Ovary (tissue), 9 donors: ENCODE data around the gene TRIM26. TPM values are rescaled to one million over a fixed set of nuclear protein-coding genes. Genes with fewer than 3 reads are reported as not detected.

Experiments
- DNase-seq, 5 donors: peaks; one replicate each; pipeline ENCODE4 v3.0.0-alpha.2; 2019 to 2020
- H3K27ac ChIP-seq, 2 donors: fragments of 200-600 bp; one replicate each; pipeline versions ENCODE4 v1.5.1 to v1.8.0; 2019 to 2022
- H3K27me3 ChIP-seq: fragments of 200-600 bp; one replicate; pipeline ENCODE4 v1.8.0; 2022
- H3K36me3 ChIP-seq: fragments of 200-600 bp; sonication (generic); one replicate; pipeline ENCODE4 v1.5.1; 2019
- H3K4me1 ChIP-seq: one replicate; pipeline ENCODE4 v1.8.1; 2013; ENCODE audit warnings: mild to moderate bottlenecking, moderate library complexity; ENCODE audit not compliant: insufficient read depth
- H3K4me3 ChIP-seq: fragments of 200-600 bp; sonication (generic); one replicate; pipeline ENCODE4 v1.5.1; 2017
- H3K9me3 ChIP-seq, 2 donors: fragments of 200-600 bp in 1 of 2; sonication (generic) in 1 of 2; one replicate each; pipeline versions ENCODE4 v1.5.1 to v1.8.1; 2013 to 2019; ENCODE audit warnings: mild to moderate bottlenecking in 1 of 2, moderate library complexity in 1 of 2
- CTCF ChIP-seq, 3 donors: fragments of 450-650 bp in 2 of 3; fragments of 200-600 bp in 1 of 3; IDR thresholded peaks; one replicate each; pipeline versions ENCODE4 v1.5.1 to v1.8.0; 2016 to 2022; ENCODE audit warnings: antibody characterized with exemption in 3 of 3, mild to moderate bottlenecking in 1 of 3
- EP300 ChIP-seq: sonication (generic); formaldehyde crosslinking; IDR thresholded peaks from one replicate; pipeline ENCODE4 v1.6.1; 2017; ENCODE audit warnings: antibody characterized with exemption
- POLR2A ChIP-seq: fragments of 450-650 bp; IDR thresholded peaks from one replicate; pipeline ENCODE4 v1.6.1; 2017; ENCODE audit warnings: antibody characterized with exemption, mild to moderate bottlenecking, moderate library complexity
- WGBS, 3 donors: extraction: QIAGEN DNeasy Blood & Tissue Kit in 1 of 3; methylation state at CpG; one replicate each; pipeline versions ENCODE4 v1.1.5 to v1.1.7; 2013 to 2017; 5-methylcytosine and 5-hydroxymethylcytosine counted together
- intact Hi-C, 4 donors: fragments of 100-400 bp; cut with DNase I; formaldehyde crosslinking; loops; one replicate each; pipeline versions ENCODE4 v1.11.0 to v1.15.1; 2022 to 2023
- polyA plus RNA-seq, 2 donors: library from polyadenylated mRNA; stranded (reverse); fragments of 200-250 nt in 1 of 2; fragments of 350-450 nt in 1 of 2; fragmentation: Illumina TruSeq in 1 of 2; extraction: RNeasy Lipid Tissue Mini Kit (QIAGEN cat#74804) in 1 of 2; gene quantifications; one replicate each; pipeline ENCODE4 v1.2.3, GENCODE V29; 2013 to 2014
- total RNA-seq, 7 donors: library from RNA; depleted of rRNA in 2 of 7; stranded (reverse); fragments of >200 nt in 2 of 7; fragmentation: NEBNext Ultra II Directional in 3 of 7; extraction: Animal tissue kit (Norgen Biotek cat#: 25700) in 3 of 7; gene quantifications; one replicate each; pipeline versions ENCODE4 v1.1.0 to v1.2.4, GENCODE V29; 2016 to 2023
- donor health status: DM: no; HTN: no; CAD: no; lungs with moderate emphysema.
- donor health status: DM: no; HTN: no; CAD: no.
- donor health status: Bipolar disorder and iron deficiency.
- donor health status: DM: yes; HTN: yes; CAD: no.
- donor health status: DM: no; HTN: no; CAD: no.
- donor health status: DM: yes; HTN: yes; CAD: no.

The TRIM26 gene
- total and polyA plus RNA-seq, 9 donors, result 15.3 to 35.8 (median 29.0) TPM

- WGBS, 3 donors, result 0 to 2% (median 0%) methylated on average over 1 of the region's 1 CpG
Observed at GRCh38 chr6:30219244-30219643, 6.0 kb upstream of the TRIM26 start.

GRCh38 chr6:30216096-30216495 is 2.9 kb upstream of the TRIM26 start:
- no peak for TF ChIP-seq CTCF (IDR thresholded peaks at IDR 0.05)
- Histone ChIP-seq H3K27me3 (no peaks in the 10 kb centered on the region), H3K4me3 (no peak overlapping the region), H3K36me3 (no peaks in the 10 kb centered on the region), H3K4me1 (peaks cover 6% of the 10 kb centered on the region), H3K27ac (no peak overlapping the region), H3K9me3 (no peaks in the 10 kb centered on the region)
- intact Hi-C loops, result no loop called here
- DNase-seq, result no peak
- 69 to 78% (median 73%) methylated on average over 3 of the region's 3 CpGs for WGBS, 3 donors

More at GRCh38 chr6:30219244-30219643, 6.0 kb upstream of the TRIM26 start:
- TF ChIP-seq EP300 (no peak), POLR2A (no peak), CTCF (IDR thresholded peaks at IDR 0.05) (peak in 2 of 3 donors; percentile 11 to 38)
- H3K9me3 ChIP-seq, result no peaks in the 10 kb centered on the region
- intact Hi-C loops, result no loop called here
- peak in 1 of 5 donors; percentile 41 for DNase-seq
- H3K27me3 ChIP-seq, result no peaks in the 10 kb centered on the region
- no peaks in the 10 kb centered on the region for H3K36me3 ChIP-seq
- H3K4me3 ChIP-seq, result no peak overlapping the region
- H3K4me1 ChIP-seq, result peaks cover 2% of the 10 kb centered on the region
- H3K27ac ChIP-seq, result no peak overlapping the region

GRCh38 chr6:30214657-30214982 is 1.4 kb upstream of the TRIM26 start:
- TF ChIP-seq EP300 (no peak), CTCF (IDR thresholded peaks at IDR 0.05) (no peak), POLR2A (no peak)
- Histone ChIP-seq H3K27ac (peak overlapping the region; percentile 77 to 91), H3K9me3 (no peaks in the 10 kb centered on the region), H3K4me3 (peak overlapping the region; percentile 67), H3K4me1 (peaks cover 9% of the 10 kb centered on the region), H3K36me3 (no peaks in the 10 kb centered on the region), H3K27me3 (no peaks in the 10 kb centered on the region)
- intact Hi-C loops, result no loop called here
- DNase-seq, result peak in 4 of 5 donors; percentile 16 to 47 (median 33)
- WGBS, 3 donors, result 59 to 69% (median 68%) methylated on average over 14 of the region's 14 CpGs

- peaks cover 9% of the 10 kb centered on the region for H3K4me1 ChIP-seq
- TF ChIP-seq CTCF (IDR thresholded peaks at IDR 0.05), result no peak
- TF ChIP-seq POLR2A, result peak; percentile 77
- H3K9me3 ChIP-seq, result no peaks in the 10 kb centered on the region
- no peaks in the 10 kb centered on the region for H3K36me3 ChIP-seq
- WGBS, 3 donors, result 0 to 1% (median 0%) methylated on average over 45 of the region's 45 CpGs
- H3K27me3 ChIP-seq, result no peaks in the 10 kb centered on the region
- H3K4me3 ChIP-seq, result peak overlapping the region; percentile 67
- intact Hi-C loops, result no loop called here
- peak; percentile 82 to 89 (median 86) for DNase-seq
- H3K27ac ChIP-seq, result peak overlapping the region; percentile 77 to 91
Observed at GRCh38 chr6:30213957-30214656, 901 bp upstream of the TRIM26 start.
